OCI-LY7 (cell line): ENCODE data around the gene GMEB1.

Source experiments
- EZH2phosphoT487 ChIP-seq: fragments of 200-600 bp; sonication (generic); IDR thresholded peaks from 2 replicates; pipeline ENCODE4 v1.6.1; 2018; ENCODE audit warnings: low read depth, borderline replicate concordance, mild to moderate bottlenecking, mixed run types, antibody characterized with exemption, low read length, moderate library complexity, mixed read lengths
- TF ChIP-seq, protein P1 (sequence below): fragments of 200-600 bp; sonication (generic); conservative IDR thresholded peaks from 2 replicates; pipeline ENCODE4 v1.5.1; 2014; ENCODE audit warnings: mild to moderate bottlenecking, antibody characterized with exemption, low read length, moderate library complexity, mixed read lengths

DNA sequence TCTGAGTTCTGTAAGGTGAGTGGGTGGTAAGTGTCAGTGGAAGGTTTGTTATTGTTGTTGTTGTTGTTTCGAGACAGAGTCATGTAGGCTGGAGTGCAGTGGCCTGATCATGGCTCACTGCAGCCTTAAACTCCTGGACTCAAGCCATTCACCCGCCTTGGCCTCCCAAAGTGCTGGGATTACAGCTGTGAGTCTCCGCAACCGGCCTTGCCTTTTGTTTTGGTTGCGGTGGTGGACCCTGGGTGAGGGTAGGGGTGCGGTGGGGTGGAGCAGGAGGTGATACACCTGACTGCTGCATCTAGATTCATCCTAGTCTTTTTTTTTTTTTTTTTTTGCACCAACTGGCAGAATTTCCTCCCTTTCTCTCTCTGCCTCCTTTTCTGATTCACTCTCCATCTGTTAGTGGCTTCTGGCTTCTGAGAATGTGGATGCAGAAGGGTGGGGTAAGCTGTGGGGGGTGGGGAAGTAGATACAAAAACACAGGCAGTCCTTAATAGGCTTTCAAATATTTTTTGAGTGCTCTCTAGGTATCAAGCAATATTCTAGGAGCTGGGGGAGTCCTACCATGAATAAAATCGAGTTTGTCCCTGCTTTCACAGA is 4.6 kb upstream of the GMEB1 start:
- TF ChIP-seq, protein P1, sequence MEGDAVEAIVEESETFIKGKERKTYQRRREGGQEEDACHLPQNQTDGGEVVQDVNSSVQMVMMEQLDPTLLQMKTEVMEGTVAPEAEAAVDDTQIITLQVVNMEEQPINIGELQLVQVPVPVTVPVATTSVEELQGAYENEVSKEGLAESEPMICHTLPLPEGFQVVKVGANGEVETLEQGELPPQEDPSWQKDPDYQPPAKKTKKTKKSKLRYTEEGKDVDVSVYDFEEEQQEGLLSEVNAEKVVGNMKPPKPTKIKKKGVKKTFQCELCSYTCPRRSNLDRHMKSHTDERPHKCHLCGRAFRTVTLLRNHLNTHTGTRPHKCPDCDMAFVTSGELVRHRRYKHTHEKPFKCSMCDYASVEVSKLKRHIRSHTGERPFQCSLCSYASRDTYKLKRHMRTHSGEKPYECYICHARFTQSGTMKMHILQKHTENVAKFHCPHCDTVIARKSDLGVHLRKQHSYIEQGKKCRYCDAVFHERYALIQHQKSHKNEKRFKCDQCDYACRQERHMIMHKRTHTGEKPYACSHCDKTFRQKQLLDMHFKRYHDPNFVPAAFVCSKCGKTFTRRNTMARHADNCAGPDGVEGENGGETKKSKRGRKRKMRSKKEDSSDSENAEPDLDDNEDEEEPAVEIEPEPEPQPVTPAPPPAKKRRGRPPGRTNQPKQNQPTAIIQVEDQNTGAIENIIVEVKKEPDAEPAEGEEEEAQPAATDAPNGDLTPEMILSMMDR = no peak
- no peak for TF ChIP-seq EZH2phosphoT487
